ENCODE data around the gene CASP14. TPM values are rescaled to one million over a fixed set of nuclear protein-coding genes. Genes with fewer than 3 reads are reported as not detected.

CASP14 gene
- total and polyA plus RNA-seq, 2 of the 8 experiments (the other 6 are each of a cell fraction or from before 2014, with no cell fraction given): not detected

DNA sequence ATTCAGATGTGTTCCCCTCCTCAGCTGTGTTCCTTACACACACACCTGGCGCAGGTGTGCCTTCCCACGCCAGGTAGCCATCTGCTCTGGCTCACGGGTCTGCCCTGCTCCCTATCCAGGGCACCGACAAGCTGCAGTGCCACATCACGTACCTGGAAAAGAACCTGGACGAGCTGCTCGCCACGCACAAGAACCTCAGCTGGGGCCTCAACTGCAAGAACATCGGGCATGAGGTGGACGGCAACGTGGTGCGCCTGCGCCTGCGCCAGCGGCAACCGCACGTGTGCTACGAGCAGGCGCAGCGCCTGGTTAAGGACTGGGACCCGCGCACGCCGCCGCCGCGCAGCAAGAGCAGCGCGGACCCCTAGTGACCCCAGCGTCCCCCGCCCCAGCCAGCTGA lies 26.5 kb upstream of the CASP14 start (continued):
- TF ChIP-seq JUN (IDR thresholded peaks at IDR 0.05; ENCODE audit: low read depth, low read length): no peak
- no peak for TF ChIP-seq SAP30 (IDR thresholded peaks at IDR 0.05; ENCODE audit: insufficient read depth, insufficient replicate concordance, low read length)
- TF ChIP-seq CTBP2 (IDR thresholded peaks at IDR 0.05; ENCODE audit: borderline replicate concordance, insufficient read depth, insufficient read length, low read length): no peak
- TF ChIP-seq MAFK (IDR thresholded peaks at IDR 0.05; ENCODE audit: low read depth, low read length): no peak
- no peak for TF ChIP-seq YY1 (IDR thresholded peaks at IDR 0.05; ENCODE audit: low read depth, low read length)
- no peak for TF ChIP-seq TCF12 (IDR thresholded peaks at IDR 0.05; ENCODE audit: low read depth, low read length)
- no peak for TF ChIP-seq KDM5A (IDR thresholded peaks at IDR 0.05; ENCODE audit: low read length)
- no peak for TF ChIP-seq KDM4A (IDR thresholded peaks at IDR 0.05; ENCODE audit: low read depth, low read length, severe bottlenecking)
- no peak for TF ChIP-seq SIRT6 (IDR thresholded peaks at IDR 0.05; ENCODE audit: low read length)
- TF ChIP-seq, protein P1, sequence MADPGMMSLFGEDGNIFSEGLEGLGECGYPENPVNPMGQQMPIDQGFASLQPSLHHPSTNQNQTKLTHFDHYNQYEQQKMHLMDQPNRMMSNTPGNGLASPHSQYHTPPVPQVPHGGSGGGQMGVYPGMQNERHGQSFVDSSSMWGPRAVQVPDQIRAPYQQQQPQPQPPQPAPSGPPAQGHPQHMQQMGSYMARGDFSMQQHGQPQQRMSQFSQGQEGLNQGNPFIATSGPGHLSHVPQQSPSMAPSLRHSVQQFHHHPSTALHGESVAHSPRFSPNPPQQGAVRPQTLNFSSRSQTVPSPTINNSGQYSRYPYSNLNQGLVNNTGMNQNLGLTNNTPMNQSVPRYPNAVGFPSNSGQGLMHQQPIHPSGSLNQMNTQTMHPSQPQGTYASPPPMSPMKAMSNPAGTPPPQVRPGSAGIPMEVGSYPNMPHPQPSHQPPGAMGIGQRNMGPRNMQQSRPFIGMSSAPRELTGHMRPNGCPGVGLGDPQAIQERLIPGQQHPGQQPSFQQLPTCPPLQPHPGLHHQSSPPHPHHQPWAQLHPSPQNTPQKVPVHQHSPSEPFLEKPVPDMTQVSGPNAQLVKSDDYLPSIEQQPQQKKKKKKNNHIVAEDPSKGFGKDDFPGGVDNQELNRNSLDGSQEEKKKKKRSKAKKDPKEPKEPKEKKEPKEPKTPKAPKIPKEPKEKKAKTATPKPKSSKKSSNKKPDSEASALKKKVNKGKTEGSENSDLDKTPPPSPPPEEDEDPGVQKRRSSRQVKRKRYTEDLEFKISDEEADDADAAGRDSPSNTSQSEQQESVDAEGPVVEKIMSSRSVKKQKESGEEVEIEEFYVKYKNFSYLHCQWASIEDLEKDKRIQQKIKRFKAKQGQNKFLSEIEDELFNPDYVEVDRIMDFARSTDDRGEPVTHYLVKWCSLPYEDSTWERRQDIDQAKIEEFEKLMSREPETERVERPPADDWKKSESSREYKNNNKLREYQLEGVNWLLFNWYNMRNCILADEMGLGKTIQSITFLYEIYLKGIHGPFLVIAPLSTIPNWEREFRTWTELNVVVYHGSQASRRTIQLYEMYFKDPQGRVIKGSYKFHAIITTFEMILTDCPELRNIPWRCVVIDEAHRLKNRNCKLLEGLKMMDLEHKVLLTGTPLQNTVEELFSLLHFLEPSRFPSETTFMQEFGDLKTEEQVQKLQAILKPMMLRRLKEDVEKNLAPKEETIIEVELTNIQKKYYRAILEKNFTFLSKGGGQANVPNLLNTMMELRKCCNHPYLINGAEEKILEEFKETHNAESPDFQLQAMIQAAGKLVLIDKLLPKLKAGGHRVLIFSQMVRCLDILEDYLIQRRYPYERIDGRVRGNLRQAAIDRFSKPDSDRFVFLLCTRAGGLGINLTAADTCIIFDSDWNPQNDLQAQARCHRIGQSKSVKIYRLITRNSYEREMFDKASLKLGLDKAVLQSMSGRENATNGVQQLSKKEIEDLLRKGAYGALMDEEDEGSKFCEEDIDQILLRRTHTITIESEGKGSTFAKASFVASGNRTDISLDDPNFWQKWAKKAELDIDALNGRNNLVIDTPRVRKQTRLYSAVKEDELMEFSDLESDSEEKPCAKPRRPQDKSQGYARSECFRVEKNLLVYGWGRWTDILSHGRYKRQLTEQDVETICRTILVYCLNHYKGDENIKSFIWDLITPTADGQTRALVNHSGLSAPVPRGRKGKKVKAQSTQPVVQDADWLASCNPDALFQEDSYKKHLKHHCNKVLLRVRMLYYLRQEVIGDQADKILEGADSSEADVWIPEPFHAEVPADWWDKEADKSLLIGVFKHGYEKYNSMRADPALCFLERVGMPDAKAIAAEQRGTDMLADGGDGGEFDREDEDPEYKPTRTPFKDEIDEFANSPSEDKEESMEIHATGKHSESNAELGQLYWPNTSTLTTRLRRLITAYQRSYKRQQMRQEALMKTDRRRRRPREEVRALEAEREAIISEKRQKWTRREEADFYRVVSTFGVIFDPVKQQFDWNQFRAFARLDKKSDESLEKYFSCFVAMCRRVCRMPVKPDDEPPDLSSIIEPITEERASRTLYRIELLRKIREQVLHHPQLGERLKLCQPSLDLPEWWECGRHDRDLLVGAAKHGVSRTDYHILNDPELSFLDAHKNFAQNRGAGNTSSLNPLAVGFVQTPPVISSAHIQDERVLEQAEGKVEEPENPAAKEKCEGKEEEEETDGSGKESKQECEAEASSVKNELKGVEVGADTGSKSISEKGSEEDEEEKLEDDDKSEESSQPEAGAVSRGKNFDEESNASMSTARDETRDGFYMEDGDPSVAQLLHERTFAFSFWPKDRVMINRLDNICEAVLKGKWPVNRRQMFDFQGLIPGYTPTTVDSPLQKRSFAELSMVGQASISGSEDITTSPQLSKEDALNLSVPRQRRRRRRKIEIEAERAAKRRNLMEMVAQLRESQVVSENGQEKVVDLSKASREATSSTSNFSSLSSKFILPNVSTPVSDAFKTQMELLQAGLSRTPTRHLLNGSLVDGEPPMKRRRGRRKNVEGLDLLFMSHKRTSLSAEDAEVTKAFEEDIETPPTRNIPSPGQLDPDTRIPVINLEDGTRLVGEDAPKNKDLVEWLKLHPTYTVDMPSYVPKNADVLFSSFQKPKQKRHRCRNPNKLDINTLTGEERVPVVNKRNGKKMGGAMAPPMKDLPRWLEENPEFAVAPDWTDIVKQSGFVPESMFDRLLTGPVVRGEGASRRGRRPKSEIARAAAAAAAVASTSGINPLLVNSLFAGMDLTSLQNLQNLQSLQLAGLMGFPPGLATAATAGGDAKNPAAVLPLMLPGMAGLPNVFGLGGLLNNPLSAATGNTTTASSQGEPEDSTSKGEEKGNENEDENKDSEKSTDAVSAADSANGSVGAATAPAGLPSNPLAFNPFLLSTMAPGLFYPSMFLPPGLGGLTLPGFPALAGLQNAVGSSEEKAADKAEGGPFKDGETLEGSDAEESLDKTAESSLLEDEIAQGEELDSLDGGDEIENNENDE (IDR thresholded peaks at IDR 0.05; ENCODE audit: insufficient replicate concordance, low read length): no peak
